C4-2B (cell line): ENCODE results near the gene VSIR.

Experiments used
- H3K27ac ChIP-seq: fragments of 450-650 bp; 2 replicates; pipeline ENCODE4 v1.5.1; 2017
- ZFX ChIP-seq: fragments of 450-650 bp; IDR thresholded peaks from 2 replicates; pipeline ENCODE4 v1.6.1; 2017
- TF ChIP-seq, protein P1 (sequence below): fragments of 450-650 bp; conservative IDR thresholded peaks from 2 replicates; pipeline ENCODE4 v1.5.1; 2017; ENCODE audit warnings: mild to moderate bottlenecking

Gene VSIR

DNA sequence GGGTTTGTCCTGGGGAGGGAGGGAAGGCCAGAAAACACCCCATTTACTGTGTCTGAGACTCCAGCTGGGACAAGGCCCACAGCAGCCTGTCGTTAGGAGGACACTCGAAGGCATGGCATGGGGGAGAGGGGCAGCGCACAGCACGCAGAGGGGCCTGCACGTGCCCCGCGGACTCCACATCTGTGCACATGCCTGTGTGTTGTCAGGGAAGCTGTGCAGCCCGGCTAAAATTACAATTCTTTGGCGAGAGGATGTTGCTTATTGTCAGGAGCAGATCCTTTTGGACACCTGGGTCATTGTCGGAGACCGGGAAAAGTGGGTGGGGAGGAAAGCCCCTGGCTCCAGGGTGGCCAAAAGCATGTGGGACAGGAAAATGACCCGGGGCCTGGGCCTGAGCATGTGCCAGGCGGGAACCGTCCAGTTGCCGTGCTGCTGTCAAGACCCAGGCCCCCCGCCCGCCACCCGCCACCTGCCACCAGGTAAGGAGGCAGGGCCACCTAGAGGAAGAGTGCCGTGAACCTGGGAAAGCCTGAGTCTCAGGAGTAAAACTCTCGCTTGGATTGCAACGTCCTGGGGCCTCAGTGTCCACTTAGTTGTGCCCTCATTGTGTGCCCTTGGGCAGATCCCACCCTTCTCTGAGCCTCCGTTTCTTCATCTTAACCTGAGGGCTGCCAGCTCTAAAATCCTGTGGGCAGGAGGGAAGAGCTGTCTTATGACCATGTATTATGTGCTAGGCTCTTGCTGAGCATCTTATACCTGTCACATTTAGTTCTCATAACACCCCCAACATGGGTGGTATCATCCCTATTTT lies 7.2 kb downstream of the VSIR start:
- no peak for TF ChIP-seq ZFX
- TF ChIP-seq, protein P1, sequence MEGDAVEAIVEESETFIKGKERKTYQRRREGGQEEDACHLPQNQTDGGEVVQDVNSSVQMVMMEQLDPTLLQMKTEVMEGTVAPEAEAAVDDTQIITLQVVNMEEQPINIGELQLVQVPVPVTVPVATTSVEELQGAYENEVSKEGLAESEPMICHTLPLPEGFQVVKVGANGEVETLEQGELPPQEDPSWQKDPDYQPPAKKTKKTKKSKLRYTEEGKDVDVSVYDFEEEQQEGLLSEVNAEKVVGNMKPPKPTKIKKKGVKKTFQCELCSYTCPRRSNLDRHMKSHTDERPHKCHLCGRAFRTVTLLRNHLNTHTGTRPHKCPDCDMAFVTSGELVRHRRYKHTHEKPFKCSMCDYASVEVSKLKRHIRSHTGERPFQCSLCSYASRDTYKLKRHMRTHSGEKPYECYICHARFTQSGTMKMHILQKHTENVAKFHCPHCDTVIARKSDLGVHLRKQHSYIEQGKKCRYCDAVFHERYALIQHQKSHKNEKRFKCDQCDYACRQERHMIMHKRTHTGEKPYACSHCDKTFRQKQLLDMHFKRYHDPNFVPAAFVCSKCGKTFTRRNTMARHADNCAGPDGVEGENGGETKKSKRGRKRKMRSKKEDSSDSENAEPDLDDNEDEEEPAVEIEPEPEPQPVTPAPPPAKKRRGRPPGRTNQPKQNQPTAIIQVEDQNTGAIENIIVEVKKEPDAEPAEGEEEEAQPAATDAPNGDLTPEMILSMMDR = no peak
- no peak overlapping the region for H3K27ac ChIP-seq

DNA sequence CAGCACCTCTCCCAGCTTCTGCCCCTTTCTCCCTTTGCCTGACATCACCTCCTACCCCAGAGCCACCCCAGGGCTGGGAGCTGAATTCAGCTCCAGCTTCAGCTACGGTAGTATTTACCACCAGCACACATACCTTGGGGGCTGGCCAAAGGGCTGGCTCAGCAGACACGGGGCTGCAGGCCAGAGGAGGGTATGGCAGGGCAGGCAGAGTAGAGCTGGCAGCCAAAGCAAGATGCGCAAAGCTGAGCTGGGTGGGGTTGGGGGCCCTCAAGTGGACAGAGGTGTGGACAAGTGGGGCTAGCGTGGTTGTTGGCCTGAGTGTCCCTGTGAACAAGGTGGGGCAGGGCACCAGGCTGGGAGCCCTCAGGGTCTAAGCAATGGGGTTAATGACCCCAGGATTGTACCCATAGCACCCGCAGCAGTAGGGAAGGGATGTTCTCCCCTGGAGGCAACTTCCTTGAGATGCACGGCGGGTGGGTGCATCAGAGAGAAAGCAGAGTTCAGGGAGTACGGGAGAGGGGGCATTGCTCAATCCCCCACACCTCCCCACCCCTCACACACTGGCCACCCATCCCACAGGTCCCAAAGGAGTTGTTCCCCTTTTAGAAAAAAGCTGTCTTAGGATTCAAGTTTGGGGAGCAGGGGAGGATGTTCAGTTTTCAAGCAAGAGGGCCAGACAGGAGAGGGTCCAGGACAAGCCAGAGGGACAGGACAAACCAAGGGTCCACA lies 8.0 kb downstream of the VSIR start:
- H3K27ac ChIP-seq = no peak overlapping the region
- TF ChIP-seq ZFX = no peak
- TF ChIP-seq, protein P1 = no peak

- H3K27ac ChIP-seq = no peak overlapping the region
- TF ChIP-seq ZFX = no peak
- TF ChIP-seq, protein P1 = no peak
These were observed 9.8 kb downstream of the VSIR start for GRCh38 chr10:71763352-71764127.

DNA sequence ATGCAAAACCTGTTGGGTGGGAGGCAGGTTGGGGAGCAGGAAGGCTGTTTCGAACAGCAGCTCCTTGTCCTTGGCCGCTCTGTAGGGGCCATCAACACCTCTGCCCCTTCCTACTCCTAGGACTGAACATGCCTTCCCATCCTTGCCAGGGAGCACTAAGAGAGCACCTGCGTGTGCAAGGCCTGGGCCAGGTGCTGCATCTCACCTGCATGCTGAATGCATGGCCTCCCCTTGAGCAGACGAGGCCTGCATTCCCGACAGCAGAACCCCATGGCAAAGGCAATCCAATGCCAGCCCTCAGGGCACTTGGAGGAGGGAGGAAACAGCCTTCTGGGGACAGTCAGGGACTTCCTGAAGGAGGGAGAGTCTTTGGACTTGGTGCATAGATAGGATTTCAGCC lies 11.0 kb downstream of the VSIR start:
- no peak overlapping the region for H3K27ac ChIP-seq
- TF ChIP-seq, protein P1 = no peak
- TF ChIP-seq ZFX = no peak

GRCh38 chr10:71761541-71762113 lies 11.7 kb downstream of the VSIR start:
- TF ChIP-seq ZFX = no peak
- TF ChIP-seq, protein P1 = no peak; the same call in 1 of the 2 replicates
- H3K27ac ChIP-seq = no peak overlapping the region

- no peak overlapping the region for H3K27ac ChIP-seq
- TF ChIP-seq, protein P1 = no peak
- no peak for TF ChIP-seq ZFX
These were observed 12.2 kb downstream of the VSIR start for GRCh38 chr10:71761105-71761511.
